SK-N-SH (cell line): ENCODE results near the gene DEPP1. TPM values are rescaled to one million over a fixed set of nuclear protein-coding genes. Genes with fewer than 3 reads are reported as not detected.

Experiments
- CTCF ChIA-PET: fragments of 300-600, 350-600 bp; formaldehyde crosslinking; extraction: SDS; loops from one replicate; lab custom pipeline; 2021; lab: Yijun Ruan, JAX
- POLR2A ChIA-PET: fragments of 350-600 bp; sonication (Branson Sonifier 250); formaldehyde crosslinking; extraction: SDS; loops from one replicate; lab custom pipeline; 2020; ENCODE audit warnings: antibody characterized with exemption, inconsistent platforms; lab: Yijun Ruan, JAX
- DNase-seq: peaks from one replicate; pipeline ENCODE4 v3.0.0; 2012
- H2AFZ ChIP-seq: fragments of 200-600 bp; sonication (generic); 2 replicates; pipeline ENCODE4 v1.8.1; 2016; ENCODE audit warnings: antibody characterized with exemption, mild to moderate bottlenecking, low read depth
- H3F3A ChIP-seq: fragments of 200-600 bp; sonication (generic); replicated peaks from 2 replicates; pipeline ENCODE3; 2016; ENCODE audit warnings: antibody characterized with exemption, mild to moderate bottlenecking; ENCODE audit not compliant: insufficient read depth
- H3K27ac ChIP-seq, 2 experiments: fragments of 200-500 bp in 1 of 2; fragments of 200-600 bp in 1 of 2; sonication (Bioruptor generic) in 1 of 2; sonication (generic), shearing (Covaris generic) in 1 of 2; 2 replicates each; pipeline versions ENCODE4 v1.5.1 to v1.6.1; 2014 to 2016; ENCODE audit warnings: low read depth in 2 of 2, inconsistent platforms in 1 of 2, low read length in 1 of 2, mild to moderate bottlenecking in 1 of 2, mixed read lengths in 1 of 2
- H3K27me3 ChIP-seq: fragments of 200-600 bp; sonication (generic), shearing (Covaris generic); 2 replicates; pipeline ENCODE4 v1.6.1; 2016; ENCODE audit warnings: mixed run types; ENCODE audit not compliant: insufficient read depth
- H3K36me3 ChIP-seq, 2 experiments: fragments of 200-500 bp in 1 of 2; fragments of 200-600 bp in 1 of 2; sonication (Bioruptor generic) in 1 of 2; sonication (generic) in 1 of 2; replicated peaks in 1 of 2; 2 replicates each; pipeline versions ENCODE3 to v1.5.1; 2014 to 2016; ENCODE audit warnings: low read length in 1 of 2, mild to moderate bottlenecking in 1 of 2; ENCODE audit not compliant: insufficient read depth in 2 of 2, control insufficient read depth in 1 of 2
- H3K4me1 ChIP-seq, 2 experiments: fragments of 200-500 bp in 1 of 2; fragments of 200-600 bp in 1 of 2; sonication (Bioruptor generic) in 1 of 2; sonication (generic), shearing (Covaris generic) in 1 of 2; 2 replicates each; pipeline versions ENCODE4 v1.5.1 to v1.6.1; 2014 to 2016; ENCODE audit warnings: low read depth in 1 of 2, low read length in 1 of 2, mixed run types in 1 of 2; ENCODE audit not compliant: insufficient read depth in 2 of 2, control insufficient read depth in 1 of 2
- H3K4me2 ChIP-seq: fragments of 200-600 bp; sonication (generic), shearing (Covaris generic); 2 replicates; pipeline ENCODE4 v1.6.1; 2017; ENCODE audit warnings: mixed run types
- H3K4me3 ChIP-seq, 2 experiments: fragments of 200-500 bp in 1 of 2; fragments of 200-600 bp in 1 of 2; sonication (Bioruptor generic) in 1 of 2; sonication (generic), shearing (Covaris generic) in 1 of 2; 2 replicates each; pipeline versions ENCODE4 v1.5.1 to v1.8.1; 2014 to 2016; ENCODE audit warnings: low read depth in 2 of 2, inconsistent platforms in 1 of 2, low read length in 1 of 2, mild to moderate bottlenecking in 1 of 2, mixed read lengths in 1 of 2, moderate library complexity in 1 of 2
- H3K79me2 ChIP-seq: fragments of 200-600 bp; sonication (generic); 2 replicates; pipeline ENCODE4 v1.8.1; 2017; ENCODE audit warnings: mild to moderate bottlenecking; ENCODE audit not compliant: insufficient read depth
- H3K9ac ChIP-seq: fragments of 200-600 bp; sonication (generic); 2 replicates; pipeline ENCODE4 v1.6.1; 2017; ENCODE audit warnings: mixed run types
- H3K9me2 ChIP-seq: fragments of 200-600 bp; sonication (generic); 2 replicates; pipeline ENCODE4 v1.6.1; 2017; ENCODE audit warnings: mixed run types
- H3K9me3 ChIP-seq: fragments of 200-600 bp; sonication (generic); 2 replicates; pipeline ENCODE4 v1.6.1; 2017; ENCODE audit warnings: mixed run types, mild to moderate bottlenecking, moderate library complexity
- H4K20me1 ChIP-seq: fragments of 200-600 bp; sonication (generic); 2 replicates; pipeline ENCODE4 v1.6.1; 2017; ENCODE audit warnings: mild to moderate bottlenecking, mixed run types; ENCODE audit not compliant: insufficient read depth
- ELF1 ChIP-seq: IDR thresholded peaks from 2 replicates; pipeline ENCODE4 v1.4.0; 2012
- EP300 ChIP-seq, 2 experiments: IDR thresholded peaks; 2 replicates each; pipeline versions ENCODE4 v1.4.0 to v1.6.1; 2012; ENCODE audit warnings: borderline replicate concordance in 1 of 2, low read depth in 1 of 2, low read length in 1 of 2
- EZH2phosphoT487 ChIP-seq: fragments of 200-600 bp; sonication (generic); IDR thresholded peaks from 2 replicates; pipeline ENCODE4 v1.6.1; 2017; ENCODE audit warnings: low read depth, mixed run types, mild to moderate bottlenecking, antibody characterized with exemption, moderate library complexity, borderline replicate concordance
- FOXJ3 ChIP-seq: sonication (generic); formaldehyde crosslinking; IDR thresholded peaks from 2 replicates; pipeline ENCODE4 v1.5.1; 2020; ENCODE audit warnings: mild to moderate bottlenecking, missing genetic modification reagents
- FOXM1 ChIP-seq: IDR thresholded peaks from 2 replicates; pipeline ENCODE4 v1.4.0; 2012; ENCODE audit warnings: low read depth, mild to moderate bottlenecking
- JUND ChIP-seq: IDR thresholded peaks from 2 replicates; pipeline ENCODE4 v1.4.0; 2012
- MEF2A ChIP-seq: IDR thresholded peaks from 2 replicates; pipeline ENCODE4 v1.4.0; 2012; ENCODE audit warnings: low read depth, borderline replicate concordance
- MXI1 ChIP-seq: IDR thresholded peaks from 2 replicates; pipeline ENCODE4 v1.6.1; 2012; ENCODE audit warnings: mild to moderate bottlenecking, low read depth, low read length, improper control_type of control experiment
- NFIC ChIP-seq: IDR thresholded peaks from 2 replicates; pipeline ENCODE4 v1.4.0; 2012; ENCODE audit warnings: borderline replicate concordance
- POLR2AphosphoS5 ChIP-seq: IDR thresholded peaks from 2 replicates; pipeline ENCODE4 v1.6.1; 2012; ENCODE audit warnings: low read depth, low read length
- REST ChIP-seq: IDR thresholded peaks from 2 replicates; pipeline ENCODE4 v1.6.1; 2012; ENCODE audit warnings: mild to moderate bottlenecking, low read depth, low read length, moderate library complexity
- RFX5 ChIP-seq: IDR thresholded peaks from 2 replicates; pipeline ENCODE4 v1.6.1; 2012; ENCODE audit warnings: mild to moderate bottlenecking, improper control_type of control experiment, low read length
- SMC3 ChIP-seq: IDR thresholded peaks from 2 replicates; pipeline ENCODE4 v1.6.1; 2012; ENCODE audit warnings: low read depth, low read length, improper control_type of control experiment
- TAF1 ChIP-seq: IDR thresholded peaks from 2 replicates; pipeline ENCODE4 v1.6.1; 2012; ENCODE audit warnings: low read depth, mild to moderate bottlenecking, low read length, moderate library complexity, borderline replicate concordance
- TCF12 ChIP-seq: IDR thresholded peaks from 2 replicates; pipeline ENCODE4 v1.4.0; 2012
- USF1 ChIP-seq: IDR thresholded peaks from 2 replicates; pipeline ENCODE4 v1.4.0; 2012; ENCODE audit warnings: low read depth, borderline replicate concordance
- WGBS: methylation state at CpG from one replicate; pipeline ENCODE4 v1.1.6; 2017; ENCODE audit warnings: low lambda C conversion rate; 5-methylcytosine and 5-hydroxymethylcytosine counted together
- polyA plus RNA-seq, 3 experiments: library from polyadenylated mRNA; depleted of rRNA; stranded (reverse); fragments of >200 nt; gene quantifications; 2 replicates each; pipeline ENCODE4 v1.2.3, GENCODE V29; 2012
- TF ChIP-seq, protein P1 (sequence below): IDR thresholded peaks from 2 replicates; pipeline ENCODE4; 2012
- TF ChIP-seq, protein P2 (sequence below): IDR thresholded peaks from 2 replicates; pipeline ENCODE4 v1.4.0; 2012; ENCODE audit warnings: low read depth
- TF ChIP-seq, protein P3 (sequence below): IDR thresholded peaks from 2 replicates; pipeline ENCODE4 v1.4.0; 2012; ENCODE audit warnings: low read depth, borderline replicate concordance
- TF ChIP-seq, protein P4 (sequence below): fragments of 200-600 bp; sonication (generic); IDR thresholded peaks from 2 replicates; pipeline ENCODE4 v1.6.1; 2017; ENCODE audit warnings: antibody characterized with exemption, mild to moderate bottlenecking, moderate library complexity

The DEPP1 gene
- polyA plus RNA-seq, 1 of the 3 experiments (the other 2 are of a cell fraction): 5.3 TPM

DNA sequence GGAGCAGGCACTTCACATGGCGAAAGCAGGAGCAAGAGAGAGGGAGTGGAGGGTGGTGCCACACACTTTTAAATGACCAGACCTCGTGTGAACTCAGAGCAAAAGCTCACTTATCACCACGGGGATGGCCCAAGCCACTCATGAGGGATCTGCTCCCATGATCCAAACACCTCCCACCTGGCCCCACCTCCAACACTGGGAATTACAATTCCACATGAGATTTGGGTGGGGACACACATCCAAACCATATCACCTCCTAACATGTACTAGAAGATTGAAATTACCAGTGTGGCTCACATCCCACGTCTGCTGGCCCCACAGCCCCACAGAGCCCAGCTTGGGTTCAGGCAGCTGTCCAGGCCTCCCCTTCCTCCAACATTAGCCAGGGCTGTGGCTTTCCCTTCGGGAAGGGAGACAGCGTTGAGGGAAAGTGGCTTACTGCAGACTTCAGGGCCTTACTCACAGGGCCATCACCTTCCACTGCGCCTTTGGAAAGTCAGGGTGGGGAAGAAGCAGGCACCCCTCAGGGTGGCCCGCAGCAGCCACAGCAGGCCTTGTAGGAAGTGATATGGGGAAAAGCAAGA lies 7.7 kb downstream of the DEPP1 start:
- H2AFZ ChIP-seq: no peak overlapping the region
- no peak overlapping the region for H3K9ac ChIP-seq
- no peak for DNase-seq
- WGBS: 82% methylated on average over 7 of the region's 8 CpGs
- peaks cover 11 to 20% of the 10 kb centered on the region in 2 experiments; a peak in 3 of 4 replicates for H3K4me1 ChIP-seq
- H3K9me3 ChIP-seq: no peaks in the 10 kb centered on the region
- no peaks in the 10 kb centered on the region for H3K9me2 ChIP-seq
- no peaks in the 10 kb centered on the region for H4K20me1 ChIP-seq
- CTCF ChIA-PET: interaction anchor here (1.0 to 9.6 kb wide), 2 partner anchors 37 to 38 kb away, joined by 5 to 81 read pairs; no protein-coding TSS in a partner anchor
- TF ChIP-seq TAF1 (no peak), RFX5 (no peak), USF1 (no peak), TCF12 (no peak), JUND (no peak), MEF2A (no peak), POLR2AphosphoS5 (no peak), ELF1 (no peak), EP300 (IDR thresholded peaks at IDR 0.05; ENCODE audit: borderline replicate concordance in 1 of 2, low read depth in 1 of 2, low read length in 1 of 2) (no peak), REST (no peak), MXI1 (no peak), NFIC (no peak), EZH2phosphoT487 (no peak), FOXJ3 (CRISPR knock-in tag) (no peak), SMC3 (no peak), FOXM1 (no peak)
- TF ChIP-seq, protein P1, sequence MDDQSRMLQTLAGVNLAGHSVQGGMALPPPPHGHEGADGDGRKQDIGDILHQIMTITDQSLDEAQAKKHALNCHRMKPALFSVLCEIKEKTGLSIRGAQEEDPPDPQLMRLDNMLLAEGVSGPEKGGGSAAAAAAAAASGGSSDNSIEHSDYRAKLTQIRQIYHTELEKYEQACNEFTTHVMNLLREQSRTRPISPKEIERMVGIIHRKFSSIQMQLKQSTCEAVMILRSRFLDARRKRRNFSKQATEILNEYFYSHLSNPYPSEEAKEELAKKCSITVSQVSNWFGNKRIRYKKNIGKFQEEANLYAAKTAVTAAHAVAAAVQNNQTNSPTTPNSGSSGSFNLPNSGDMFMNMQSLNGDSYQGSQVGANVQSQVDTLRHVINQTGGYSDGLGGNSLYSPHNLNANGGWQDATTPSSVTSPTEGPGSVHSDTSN: no peak
- TF ChIP-seq, protein P2, sequence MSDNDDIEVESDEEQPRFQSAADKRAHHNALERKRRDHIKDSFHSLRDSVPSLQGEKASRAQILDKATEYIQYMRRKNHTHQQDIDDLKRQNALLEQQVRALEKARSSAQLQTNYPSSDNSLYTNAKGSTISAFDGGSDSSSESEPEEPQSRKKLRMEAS: no peak
- TF ChIP-seq, protein P3, sequence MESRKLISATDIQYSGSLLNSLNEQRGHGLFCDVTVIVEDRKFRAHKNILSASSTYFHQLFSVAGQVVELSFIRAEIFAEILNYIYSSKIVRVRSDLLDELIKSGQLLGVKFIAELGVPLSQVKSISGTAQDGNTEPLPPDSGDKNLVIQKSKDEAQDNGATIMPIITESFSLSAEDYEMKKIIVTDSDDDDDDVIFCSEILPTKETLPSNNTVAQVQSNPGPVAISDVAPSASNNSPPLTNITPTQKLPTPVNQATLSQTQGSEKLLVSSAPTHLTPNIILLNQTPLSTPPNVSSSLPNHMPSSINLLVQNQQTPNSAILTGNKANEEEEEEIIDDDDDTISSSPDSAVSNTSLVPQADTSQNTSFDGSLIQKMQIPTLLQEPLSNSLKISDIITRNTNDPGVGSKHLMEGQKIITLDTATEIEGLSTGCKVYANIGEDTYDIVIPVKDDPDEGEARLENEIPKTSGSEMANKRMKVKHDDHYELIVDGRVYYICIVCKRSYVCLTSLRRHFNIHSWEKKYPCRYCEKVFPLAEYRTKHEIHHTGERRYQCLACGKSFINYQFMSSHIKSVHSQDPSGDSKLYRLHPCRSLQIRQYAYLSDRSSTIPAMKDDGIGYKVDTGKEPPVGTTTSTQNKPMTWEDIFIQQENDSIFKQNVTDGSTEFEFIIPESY: no peak
- TF ChIP-seq, protein P4, sequence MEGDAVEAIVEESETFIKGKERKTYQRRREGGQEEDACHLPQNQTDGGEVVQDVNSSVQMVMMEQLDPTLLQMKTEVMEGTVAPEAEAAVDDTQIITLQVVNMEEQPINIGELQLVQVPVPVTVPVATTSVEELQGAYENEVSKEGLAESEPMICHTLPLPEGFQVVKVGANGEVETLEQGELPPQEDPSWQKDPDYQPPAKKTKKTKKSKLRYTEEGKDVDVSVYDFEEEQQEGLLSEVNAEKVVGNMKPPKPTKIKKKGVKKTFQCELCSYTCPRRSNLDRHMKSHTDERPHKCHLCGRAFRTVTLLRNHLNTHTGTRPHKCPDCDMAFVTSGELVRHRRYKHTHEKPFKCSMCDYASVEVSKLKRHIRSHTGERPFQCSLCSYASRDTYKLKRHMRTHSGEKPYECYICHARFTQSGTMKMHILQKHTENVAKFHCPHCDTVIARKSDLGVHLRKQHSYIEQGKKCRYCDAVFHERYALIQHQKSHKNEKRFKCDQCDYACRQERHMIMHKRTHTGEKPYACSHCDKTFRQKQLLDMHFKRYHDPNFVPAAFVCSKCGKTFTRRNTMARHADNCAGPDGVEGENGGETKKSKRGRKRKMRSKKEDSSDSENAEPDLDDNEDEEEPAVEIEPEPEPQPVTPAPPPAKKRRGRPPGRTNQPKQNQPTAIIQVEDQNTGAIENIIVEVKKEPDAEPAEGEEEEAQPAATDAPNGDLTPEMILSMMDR: no peak
- H3K27ac ChIP-seq: no peak overlapping the region
- H3K36me3 ChIP-seq: peaks cover 0 to 11% of the 10 kb centered on the region in 2 experiments
- POLR2A ChIA-PET: no interaction called here
- H3K4me3 ChIP-seq: no peak overlapping the region
- H3K4me2 ChIP-seq: no peak overlapping the region
- H3K79me2 ChIP-seq: no peaks in the 10 kb centered on the region
- H3K27me3 ChIP-seq: no peaks in the 10 kb centered on the region
- no peaks in the 10 kb centered on the region for H3F3A ChIP-seq
